Endothelial cell (in vitro differentiated cells): ENCODE results near the gene PARVG. TPM values are rescaled to one million over a fixed set of nuclear protein-coding genes. Genes with fewer than 3 reads are reported as not detected.

Experiments
- DNase-seq: peaks from one replicate; pipeline ENCODE4 v3.0.0; 2021; ENCODE audit warnings: low spot score
- H3K27ac Mint-ChIP-seq: one replicate; pipeline ENCODE4 v1.8.0; 2021; ENCODE audit warnings: mixed read lengths, inconsistent platforms; ENCODE audit not compliant: unreplicated experiment
- H3K27me3 Mint-ChIP-seq: one replicate; pipeline ENCODE4 v1.8.0; 2021; ENCODE audit warnings: mild to moderate bottlenecking, moderate library complexity, mixed read lengths, inconsistent platforms; ENCODE audit not compliant: unreplicated experiment
- H3K36me3 Mint-ChIP-seq: one replicate; pipeline ENCODE4 v1.8.0; 2021; ENCODE audit warnings: mild to moderate bottlenecking, low read depth, mixed read lengths, inconsistent platforms; ENCODE audit not compliant: unreplicated experiment
- H3K4me1 Mint-ChIP-seq: one replicate; pipeline ENCODE4 v1.8.0; 2021; ENCODE audit warnings: mild to moderate bottlenecking, mixed read lengths, inconsistent platforms; ENCODE audit not compliant: unreplicated experiment
- H3K4me3 Mint-ChIP-seq: one replicate; pipeline ENCODE4 v1.8.0; 2021; ENCODE audit warnings: mild to moderate bottlenecking, mixed read lengths, inconsistent platforms; ENCODE audit not compliant: unreplicated experiment
- H3K9me3 Mint-ChIP-seq: one replicate; pipeline ENCODE4 v1.8.0; 2021; ENCODE audit warnings: mixed read lengths, inconsistent platforms; ENCODE audit not compliant: unreplicated experiment
- total RNA-seq: library from RNA; stranded (reverse); fragmentation: NEBNext Ultra II Directional; extraction: Animal tissue kit (Norgen Biotek cat#: 25700); gene quantifications from one replicate; pipeline ENCODE4 v1.2.1, GENCODE V29; 2021; ENCODE audit not compliant: unreplicated experiment
- TF ChIP-seq, protein P1 (sequence below): fragments of 200-600 bp; sonication (generic); IDR thresholded peaks from one replicate; pipeline ENCODE4 v1.5.0; 2021; ENCODE audit warnings: antibody characterized with exemption; ENCODE audit not compliant: unreplicated experiment

PARVG gene
- total RNA-seq, 1 donor from 2014 or later: 0.90 TPM

DNA sequence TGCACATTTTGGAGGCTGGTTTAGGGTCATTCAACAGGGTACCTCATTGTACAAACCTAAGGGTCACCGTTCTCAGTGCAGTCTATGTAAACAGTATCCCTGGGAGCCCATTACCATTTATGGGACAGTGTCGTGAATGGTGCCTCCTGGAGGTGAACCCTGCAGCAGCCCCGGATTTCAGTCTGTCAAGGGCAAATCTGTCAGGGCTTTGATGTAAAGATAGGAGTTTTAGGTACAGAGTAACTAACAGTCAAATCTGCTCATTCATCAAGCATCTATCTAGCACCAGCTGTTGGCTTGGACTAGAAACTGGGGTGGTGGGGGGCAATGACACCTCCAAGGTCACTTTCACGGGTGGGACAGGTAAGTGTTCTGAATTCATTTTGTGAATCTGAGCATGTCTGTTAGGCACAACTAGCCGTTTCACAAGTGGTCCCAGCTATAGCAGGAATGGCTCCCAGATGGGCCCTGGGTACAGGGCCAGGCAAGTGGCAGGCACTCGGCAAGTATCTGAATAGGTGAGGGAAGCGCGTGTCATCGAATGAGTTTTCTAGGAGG is 63.6 kb downstream of the PARVG start:
- TF ChIP-seq, protein P1, sequence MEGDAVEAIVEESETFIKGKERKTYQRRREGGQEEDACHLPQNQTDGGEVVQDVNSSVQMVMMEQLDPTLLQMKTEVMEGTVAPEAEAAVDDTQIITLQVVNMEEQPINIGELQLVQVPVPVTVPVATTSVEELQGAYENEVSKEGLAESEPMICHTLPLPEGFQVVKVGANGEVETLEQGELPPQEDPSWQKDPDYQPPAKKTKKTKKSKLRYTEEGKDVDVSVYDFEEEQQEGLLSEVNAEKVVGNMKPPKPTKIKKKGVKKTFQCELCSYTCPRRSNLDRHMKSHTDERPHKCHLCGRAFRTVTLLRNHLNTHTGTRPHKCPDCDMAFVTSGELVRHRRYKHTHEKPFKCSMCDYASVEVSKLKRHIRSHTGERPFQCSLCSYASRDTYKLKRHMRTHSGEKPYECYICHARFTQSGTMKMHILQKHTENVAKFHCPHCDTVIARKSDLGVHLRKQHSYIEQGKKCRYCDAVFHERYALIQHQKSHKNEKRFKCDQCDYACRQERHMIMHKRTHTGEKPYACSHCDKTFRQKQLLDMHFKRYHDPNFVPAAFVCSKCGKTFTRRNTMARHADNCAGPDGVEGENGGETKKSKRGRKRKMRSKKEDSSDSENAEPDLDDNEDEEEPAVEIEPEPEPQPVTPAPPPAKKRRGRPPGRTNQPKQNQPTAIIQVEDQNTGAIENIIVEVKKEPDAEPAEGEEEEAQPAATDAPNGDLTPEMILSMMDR: no peak
- H3K27me3 Mint-ChIP-seq: peaks cover 2% of the 10 kb centered on the region
- H3K4me1 Mint-ChIP-seq: no peaks in the 10 kb centered on the region
- no peak for DNase-seq
- no peak overlapping the region for H3K27ac Mint-ChIP-seq
- H3K9me3 Mint-ChIP-seq: no peaks in the 10 kb centered on the region
- peaks cover 12% of the 10 kb centered on the region for H3K36me3 Mint-ChIP-seq
- no peak overlapping the region for H3K4me3 Mint-ChIP-seq

DNA sequence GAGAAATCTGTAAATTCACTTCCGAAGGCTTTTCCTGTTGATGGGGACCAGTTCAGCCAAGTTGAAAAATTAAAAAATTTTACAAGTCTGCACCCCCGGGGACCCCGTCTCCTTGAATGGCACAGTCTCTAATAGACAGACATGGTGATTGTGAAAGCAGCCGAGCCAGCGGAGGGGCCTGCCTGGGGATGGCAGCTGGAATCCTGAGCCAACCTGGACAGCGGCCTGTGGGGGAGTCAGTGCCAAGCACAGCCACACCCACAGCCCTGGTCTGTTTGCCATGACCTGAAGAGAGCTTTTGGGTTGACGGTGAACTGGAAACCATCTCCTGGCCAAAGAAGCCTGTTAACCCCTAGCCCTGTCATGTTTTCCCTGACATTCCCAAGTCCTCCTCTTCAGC is 64.7 kb downstream of the PARVG start:
- H3K9me3 Mint-ChIP-seq: peaks cover 10% of the 10 kb centered on the region

DNA sequence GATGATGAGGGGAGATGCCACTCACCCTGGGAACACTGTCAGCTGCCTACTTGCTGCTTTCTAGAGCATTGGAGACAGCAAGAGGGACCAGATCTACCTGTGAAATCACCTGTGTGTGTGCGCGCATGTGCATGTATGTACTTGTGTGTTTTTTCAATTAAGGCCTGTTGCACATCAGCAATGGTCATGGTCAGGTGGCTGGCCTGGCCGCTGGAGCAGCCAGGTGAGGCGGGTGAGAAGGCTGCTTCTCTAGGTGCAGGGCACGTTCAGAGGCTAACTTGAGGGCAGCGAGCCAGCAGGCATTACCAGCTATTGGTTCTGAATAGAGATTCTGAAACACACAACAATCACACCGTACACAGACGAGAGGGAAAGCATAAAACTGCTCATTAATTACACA is 65.1 kb downstream of the PARVG start:
- Mint-ChIP-seq H3K4me3 (no peak overlapping the region), H3K36me3 (peaks cover 27% of the 10 kb centered on the region), H3K9me3 (peaks cover 11% of the 10 kb centered on the region), H3K4me1 (no peaks in the 10 kb centered on the region), H3K27me3 (peaks cover 2% of the 10 kb centered on the region), H3K27ac (no peak overlapping the region)
- TF ChIP-seq, protein P1: no peak
- DNase-seq: no peak

More for the DNA sequence above, 64.7 kb downstream of the PARVG start:
- DNase-seq: no peak
- Mint-ChIP-seq H3K4me3 (no peak overlapping the region), H3K27me3 (peaks cover 2% of the 10 kb centered on the region), H3K36me3 (peaks cover 22% of the 10 kb centered on the region), H3K4me1 (no peaks in the 10 kb centered on the region), H3K27ac (no peak overlapping the region)
- TF ChIP-seq, protein P1: no peak

DNA sequence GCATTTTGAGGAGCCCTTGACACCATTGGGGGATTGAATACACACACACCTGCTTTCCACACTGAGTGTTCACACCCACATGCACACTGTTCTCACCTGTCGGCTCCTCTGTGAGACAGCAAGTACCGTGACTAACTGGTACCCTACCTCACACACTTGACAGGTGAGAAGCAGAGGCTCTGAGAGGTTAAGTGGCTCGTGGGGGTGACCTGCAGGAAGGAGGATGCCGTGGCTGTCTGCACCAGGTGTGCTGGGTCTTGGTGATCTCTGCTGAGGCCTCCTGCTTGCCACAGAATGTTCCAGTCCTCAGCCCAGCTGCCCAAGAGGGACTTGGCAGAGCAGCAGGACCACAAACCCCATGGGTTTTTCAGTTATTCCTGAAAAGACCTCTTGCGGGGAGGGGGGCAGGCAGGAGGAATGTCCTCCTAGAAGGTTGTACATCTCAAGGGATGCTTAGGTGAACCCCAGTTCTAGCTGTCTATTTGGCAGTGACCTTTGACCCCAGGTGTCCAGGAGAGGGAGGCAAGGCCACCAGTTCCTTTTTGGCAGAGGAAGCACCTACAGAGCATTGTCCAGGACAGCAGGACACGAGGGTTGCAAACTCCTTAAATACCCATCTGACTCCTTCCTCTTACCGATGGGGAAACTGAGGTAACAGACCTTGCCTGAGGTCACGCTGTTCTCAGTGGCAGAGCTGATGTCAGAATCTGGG is 66.0 kb downstream of the PARVG start:
- Mint-ChIP-seq H3K27me3 (peaks cover 4% of the 10 kb centered on the region), H3K27ac (no peak overlapping the region), H3K4me3 (no peak overlapping the region), H3K4me1 (no peaks in the 10 kb centered on the region), H3K36me3 (peaks cover 32% of the 10 kb centered on the region), H3K9me3 (peaks cover 11% of the 10 kb centered on the region)
- no peak for DNase-seq
- TF ChIP-seq, protein P1: no peak

DNA sequence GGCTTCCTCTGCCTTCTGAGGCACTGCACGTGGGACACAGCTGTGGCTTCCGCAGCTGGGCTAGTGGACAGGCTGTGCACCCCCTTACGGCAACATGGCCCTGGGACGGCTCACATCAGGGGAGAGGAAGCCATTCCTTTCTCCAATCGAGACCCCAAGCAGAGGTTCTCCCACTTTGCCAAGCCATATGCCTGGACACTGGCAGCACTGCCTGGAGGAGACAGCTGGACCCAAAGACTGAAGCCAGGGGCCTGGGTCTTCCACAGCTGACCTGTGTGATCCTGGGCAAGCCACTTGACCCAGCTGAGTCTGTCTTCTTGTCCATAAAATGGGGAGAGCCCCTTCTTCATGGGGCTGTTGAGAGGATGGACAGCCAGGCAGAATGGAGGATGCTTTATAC is 66.6 kb downstream of the PARVG start:
- TF ChIP-seq, protein P1: no peak
- peaks cover 11% of the 10 kb centered on the region for H3K9me3 Mint-ChIP-seq
- H3K27me3 Mint-ChIP-seq: peaks cover 4% of the 10 kb centered on the region
- no peak for DNase-seq
- no peak overlapping the region for H3K27ac Mint-ChIP-seq
- H3K4me3 Mint-ChIP-seq: no peak overlapping the region
- H3K4me1 Mint-ChIP-seq: no peaks in the 10 kb centered on the region
- peaks cover 32% of the 10 kb centered on the region for H3K36me3 Mint-ChIP-seq
